Astrocyte (in vitro differentiated cells and primary cell): ENCODE data around the gene OR51F2. TPM values are rescaled to one million over a fixed set of nuclear protein-coding genes. Genes with fewer than 3 reads are reported as not detected.

Experiments
- total RNA-seq: library from RNA; stranded (reverse); gene quantifications from 2 replicates; pipeline ENCODE4 v1.2.1, GENCODE V29; 2021

Gene OR51F2
- total RNA-seq, 1 donor from 2014 or later: not detected

Other genes starting within 250 kb of the OR51F2 start
- not detected in 2 replicates for gene OR52I2, start 239.6 kb upstream of the OR51F2 start, total RNA-seq
- not detected in 2 replicates for gene OR52I1, start 227.3 kb upstream of the OR51F2 start, total RNA-seq
- 10.7 and 11.5 TPM in 2 replicates for gene TRIM68, start 213.1 kb upstream of the OR51F2 start, total RNA-seq
- gene OR51D1, start 183.8 kb upstream of the OR51F2 start, total RNA-seq: not detected in 2 replicates
- gene OR51E1, start 177.3 kb upstream of the OR51F2 start, total RNA-seq: not detected in 2 replicates
- gene OR51E2, start 123.5 kb upstream of the OR51F2 start, total RNA-seq: 0.27 and 0.38 TPM in 2 replicates
- gene MMP26, start 116.5 kb upstream of the OR51F2 start, total RNA-seq: not detected in 2 replicates
- gene OR51F1, start 51.4 kb upstream of the OR51F2 start, total RNA-seq: not detected in 2 replicates
- gene OR52R1, start 16.9 kb upstream of the OR51F2 start, total RNA-seq: not detected in 2 replicates
- not detected in 2 replicates for gene OR51S1, start 27.9 kb downstream of the OR51F2 start, total RNA-seq
- gene OR51T1, start 60.6 kb downstream of the OR51F2 start, total RNA-seq: not detected in 2 replicates
- not detected in 2 replicates for gene OR51A7, start 82.5 kb downstream of the OR51F2 start, total RNA-seq
- not detected in 2 replicates for gene OR51G2, start 98.0 kb downstream of the OR51F2 start, total RNA-seq
- gene OR51G1, start 103.0 kb downstream of the OR51F2 start, total RNA-seq: not detected in 2 replicates
- not detected in 2 replicates for gene OR51A4, start 126.3 kb downstream of the OR51F2 start, total RNA-seq
- gene OR51A2, start 134.4 kb downstream of the OR51F2 start, total RNA-seq: not detected in 2 replicates
- gene OR51L1, start 173.5 kb downstream of the OR51F2 start, total RNA-seq: not detected in 2 replicates
- not detected in 2 replicates for gene OR52J3, start 225.2 kb downstream of the OR51F2 start, total RNA-seq
- gene OR52E2, start 238.3 kb downstream of the OR51F2 start, total RNA-seq: not detected in 2 replicates
- gene OR52E1, start 248.3 kb downstream of the OR51F2 start, total RNA-seq: 0.31 TPM in 1 of 2 replicates, not detected in the other